Fibroblast of skin of scalp (primary cell): Measurements from ENCODE around the gene MEG3.
"Not testable (repeated sequence)": the region's sequence is repeated elsewhere in the genome, so short reads cannot be mapped to it uniquely, and the experiment has no call there.

Source experiments
- DNase-seq: peaks from one replicate; pipeline ENCODE4 v3.0.0-alpha.2; 2013

Gene MEG3

GRCh38 chr14:100789460-100790417 lies 36.2 kb upstream of the MEG3 start:
- no peak for DNase-seq

DNA sequence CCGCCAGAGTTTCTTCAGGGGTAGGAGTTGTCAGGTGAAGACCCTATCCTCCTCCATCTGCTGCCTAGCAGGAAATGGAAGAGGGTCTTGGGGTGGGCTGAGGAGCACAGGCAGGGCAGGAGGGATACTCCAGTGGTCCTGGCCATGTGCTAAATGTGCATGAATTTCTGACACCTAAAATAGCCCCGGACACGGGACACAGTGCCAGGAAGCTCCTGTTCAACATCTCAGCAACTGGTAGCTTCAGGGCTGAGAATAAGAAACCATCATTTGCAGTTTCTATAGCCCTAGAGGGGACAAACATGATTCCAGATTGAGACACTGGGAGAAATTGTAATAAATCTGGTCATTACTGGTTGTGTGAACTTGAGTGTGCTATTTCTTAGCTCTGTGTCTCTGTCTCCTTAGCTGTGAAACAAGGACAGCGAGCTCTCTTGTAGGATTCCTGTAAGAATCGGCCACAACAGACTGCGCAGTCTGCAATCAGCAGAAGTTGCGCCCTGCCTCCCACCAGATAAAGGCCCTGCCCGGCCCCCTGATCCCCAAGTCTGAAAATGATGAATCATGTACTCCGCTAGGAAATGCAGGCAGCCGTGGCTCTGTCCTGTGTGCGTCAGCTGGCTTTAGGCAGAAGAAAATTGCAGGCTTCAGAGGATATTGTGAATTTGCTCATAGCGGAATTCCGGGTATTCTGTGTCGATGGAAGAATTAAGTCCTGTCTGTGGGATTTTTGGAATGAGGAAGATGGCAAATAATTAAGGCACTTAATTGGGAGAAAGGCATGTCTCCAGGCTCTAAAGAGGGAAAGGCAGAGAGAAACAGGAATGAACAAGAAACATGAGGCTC lies 35.2 kb upstream of the MEG3 start:
- DNase-seq: peak; percentile 62

DNA sequence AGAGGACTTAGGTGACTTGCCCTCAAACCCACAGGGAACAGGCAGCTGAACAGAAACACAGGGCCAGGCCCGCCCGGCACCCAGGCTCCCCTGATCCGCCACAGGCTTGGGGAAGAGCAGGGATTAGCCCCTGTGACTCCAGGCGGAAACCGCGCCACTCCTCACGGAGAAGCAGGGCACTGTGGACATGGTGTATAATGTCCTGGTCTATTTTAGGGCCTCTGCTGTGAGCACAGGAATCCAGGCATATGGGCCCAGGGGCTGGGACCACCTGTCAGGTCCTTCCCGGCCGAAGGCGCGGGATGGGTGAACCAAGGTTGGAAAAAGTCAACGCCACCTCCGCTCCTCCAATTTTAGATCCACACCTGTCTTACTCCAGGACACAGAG lies 34.6 kb upstream of the MEG3 start:
- DNase-seq: no peak

DNA sequence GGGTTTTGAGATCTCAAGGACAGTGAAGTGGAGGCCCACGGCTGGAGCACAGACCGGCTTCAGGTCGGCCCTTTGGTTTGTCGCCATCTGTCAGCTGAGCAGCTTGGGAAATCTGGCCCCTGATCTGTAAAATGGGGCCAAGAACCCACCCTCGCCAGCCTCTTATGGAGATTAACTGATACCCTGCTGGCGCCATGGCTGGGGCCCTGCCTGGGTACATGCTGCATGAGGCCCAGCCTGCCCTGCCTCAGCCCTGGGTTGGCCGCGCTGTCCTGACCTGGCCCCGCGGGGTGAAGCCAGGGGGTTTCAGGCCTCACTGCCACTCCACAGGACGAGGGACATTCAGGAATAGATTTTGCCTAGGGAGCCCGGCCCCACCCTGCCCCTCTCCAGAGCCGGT lies 33.9 kb upstream of the MEG3 start:
- DNase-seq: no peak

DNA sequence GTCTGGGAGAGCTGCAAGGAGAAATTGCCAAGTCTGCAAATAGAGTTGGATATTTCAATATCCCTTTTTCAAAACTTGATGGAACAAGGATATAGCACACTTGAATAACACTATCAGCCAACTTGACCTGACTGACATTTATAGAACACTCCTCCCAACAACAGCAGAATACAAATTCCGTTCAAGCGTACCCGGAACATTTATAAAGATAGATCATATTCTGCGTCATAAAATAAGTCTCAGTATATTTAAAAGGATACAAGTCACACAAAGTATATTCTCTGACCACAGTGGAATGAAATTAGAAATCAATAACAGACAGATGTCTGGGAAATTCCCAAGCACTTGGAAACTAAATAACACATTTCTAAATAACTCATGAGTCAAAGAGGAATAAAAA lies 29.0 kb upstream of the MEG3 start:
- peak; percentile 18 for DNase-seq

GRCh38 chr14:100800041-100800440 lies 25.9 kb upstream of the MEG3 start:
- no peak for DNase-seq

DNA sequence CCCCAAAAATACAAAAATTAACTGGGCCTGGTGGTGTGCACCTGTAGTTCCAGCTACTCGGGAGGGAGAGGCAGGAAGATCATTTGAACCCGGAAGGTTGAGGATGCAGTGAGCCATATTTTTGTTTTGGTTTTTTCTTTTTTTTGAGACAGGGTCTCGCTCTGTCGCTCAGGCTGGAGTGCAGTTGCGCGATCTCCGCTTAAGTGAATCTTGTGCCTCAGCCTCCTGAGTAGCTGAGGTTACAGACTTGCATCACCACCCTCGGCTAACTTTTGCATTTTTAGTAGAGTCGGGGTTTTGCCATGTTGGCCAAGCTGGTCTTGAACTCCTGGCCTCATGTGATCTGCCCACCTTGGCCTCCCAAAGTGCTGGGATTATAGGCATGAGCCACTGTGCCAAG lies 24.5 kb upstream of the MEG3 start:
- DNase-seq: not testable (repeated sequence)

DNA sequence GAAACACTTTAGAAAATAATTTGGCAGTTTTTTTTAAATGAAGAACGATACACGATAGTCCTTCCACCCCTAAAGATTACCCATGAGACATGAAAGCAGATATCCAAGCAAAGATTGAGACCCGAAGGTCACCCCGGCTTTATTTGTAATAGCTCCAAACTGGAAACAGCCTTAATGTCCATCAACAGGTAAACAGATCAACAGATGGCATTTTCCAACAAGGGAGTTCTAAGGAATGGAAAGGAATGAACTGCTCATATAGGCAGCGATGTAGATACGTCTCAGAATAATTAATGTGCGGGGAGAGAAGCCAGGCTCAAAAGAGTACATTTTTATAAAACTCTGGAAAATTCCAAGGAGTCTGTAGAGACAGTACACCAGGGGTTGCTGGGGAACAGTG lies 23.7 kb upstream of the MEG3 start:
- DNase-seq: no peak

DNA sequence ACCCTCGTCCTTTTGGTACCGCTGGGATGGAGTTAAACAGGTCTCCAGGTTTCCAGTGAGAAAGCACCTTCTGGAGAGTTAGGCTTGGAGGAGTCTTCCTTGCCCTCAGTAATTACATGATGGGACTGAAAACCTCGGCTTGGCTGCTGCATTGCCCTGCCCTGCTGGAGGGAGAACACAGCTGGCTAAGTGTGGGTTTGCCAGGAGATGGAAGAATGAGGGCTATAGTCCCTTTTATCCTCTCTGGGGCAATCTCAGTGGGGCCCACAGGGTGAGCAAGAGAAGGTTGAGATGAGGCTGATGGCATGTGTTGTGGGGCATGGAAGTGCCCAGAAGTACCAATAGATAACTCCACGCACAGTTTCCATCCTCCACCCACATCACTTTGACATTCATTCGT lies 23.2 kb upstream of the MEG3 start:
- no peak for DNase-seq

- no peak for DNase-seq
These were observed 22.7 kb upstream of the MEG3 start for GRCh38 chr14:100803226-100803625.

DNA sequence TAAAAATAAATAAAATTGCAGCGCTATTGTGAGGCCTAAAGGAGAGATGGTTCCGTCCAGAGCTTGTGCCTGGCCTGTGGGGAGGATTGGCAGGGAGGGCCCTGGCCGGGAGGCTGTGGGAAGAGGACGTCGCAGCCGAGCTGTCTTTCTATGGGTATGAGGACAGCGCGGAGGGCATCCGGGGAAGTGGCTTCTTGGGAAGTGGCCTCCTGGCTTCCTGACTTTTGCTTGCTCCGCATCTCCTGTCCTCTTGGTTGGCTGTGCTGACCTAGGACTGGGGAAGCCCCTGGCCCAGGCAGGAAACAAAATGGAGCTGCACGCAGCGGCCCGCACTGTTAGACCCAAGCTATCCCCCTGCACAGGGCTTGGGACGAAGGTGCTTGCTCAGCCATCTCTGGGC lies 22.2 kb upstream of the MEG3 start:
- no peak for DNase-seq

- DNase-seq: no peak
These were observed 21.8 kb upstream of the MEG3 start for GRCh38 chr14:100804138-100804537.

GRCh38 chr14:100804558-100805309 lies 21.2 kb upstream of the MEG3 start:
- no peak for DNase-seq

DNA sequence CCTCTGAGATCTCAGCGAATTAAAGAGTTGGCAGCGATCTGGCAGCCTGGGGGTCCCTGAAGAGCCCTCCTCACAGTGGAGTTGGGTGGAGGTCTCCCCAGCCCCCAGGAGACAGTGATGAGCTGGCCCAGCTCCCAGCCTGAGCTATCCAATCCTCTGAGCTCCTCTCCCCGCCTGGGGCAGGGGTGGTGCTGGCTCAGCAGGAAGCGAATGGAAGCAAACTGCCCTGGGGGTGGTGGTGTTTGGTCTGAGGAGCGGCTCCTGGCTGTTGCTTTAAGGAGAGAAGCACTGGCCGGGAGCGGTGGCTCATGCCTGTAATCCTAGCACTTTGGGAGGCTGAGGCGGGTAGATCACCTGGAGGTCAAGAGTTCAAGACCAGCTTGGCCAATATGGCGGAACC lies 19.5 kb upstream of the MEG3 start:
- no peak for DNase-seq

DNA sequence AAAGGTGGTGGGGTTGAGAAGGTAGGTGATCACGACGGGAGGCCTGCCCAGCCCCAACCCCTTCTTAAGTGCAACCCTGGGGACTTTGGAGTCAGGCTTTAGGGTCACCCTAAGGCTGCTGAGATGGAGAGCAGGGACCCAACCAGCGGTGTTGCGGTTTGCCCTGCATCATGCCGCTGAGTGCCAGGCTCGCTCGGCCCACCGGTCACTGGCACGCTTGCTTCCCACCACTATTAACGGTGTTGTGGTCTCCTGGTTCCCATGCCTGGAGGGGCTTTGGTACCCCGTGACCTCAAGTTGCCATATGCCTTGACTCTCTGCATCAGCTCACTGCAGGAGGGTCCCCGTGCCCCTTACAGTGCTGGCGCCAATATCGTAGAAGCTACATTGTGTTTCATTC lies 18.4 kb upstream of the MEG3 start:
- DNase-seq: no peak

DNA sequence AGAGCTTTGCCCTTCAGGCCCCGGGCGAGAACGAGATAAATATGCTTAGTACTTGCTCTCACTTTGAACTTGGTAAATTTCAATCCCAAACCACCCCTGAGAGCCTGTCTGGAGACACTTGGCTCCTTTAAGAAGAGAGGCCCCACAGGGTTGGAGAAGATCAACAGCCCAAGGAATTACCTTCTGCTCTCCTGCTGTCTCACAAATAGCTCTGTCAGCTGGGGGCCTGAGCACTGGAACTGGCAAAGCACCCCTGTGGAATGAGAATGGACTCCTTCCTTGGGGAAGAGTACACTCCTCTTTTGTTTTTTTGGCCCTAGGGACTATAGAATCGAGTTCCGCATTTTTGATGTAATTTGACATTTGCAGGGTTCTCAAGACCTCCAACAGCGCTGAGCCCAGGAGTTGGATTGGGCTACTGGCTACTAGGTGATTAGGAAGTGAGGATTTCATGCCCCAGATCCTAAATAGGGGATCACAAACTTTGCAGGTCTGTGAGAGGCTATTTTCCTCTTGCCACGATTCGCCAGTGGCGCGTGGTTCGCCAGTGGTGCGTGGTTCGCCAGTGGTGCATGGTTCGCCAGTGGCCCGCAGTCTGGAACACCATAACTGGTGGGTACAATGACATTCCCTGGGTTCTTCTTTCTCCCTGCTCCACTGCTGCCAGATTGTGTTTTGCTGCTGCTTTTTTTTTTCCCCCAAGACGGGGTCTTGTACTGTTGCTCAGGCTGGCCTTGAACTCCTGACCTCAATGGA lies 17.8 kb upstream of the MEG3 start:
- DNase-seq: no peak

GRCh38 chr14:100810435-100810834 lies 15.5 kb upstream of the MEG3 start:
- no peak for DNase-seq

- DNase-seq: peak; percentile 57
These were observed 15.0 kb upstream of the MEG3 start for GRCh38 chr14:100810861-100811461.

DNA sequence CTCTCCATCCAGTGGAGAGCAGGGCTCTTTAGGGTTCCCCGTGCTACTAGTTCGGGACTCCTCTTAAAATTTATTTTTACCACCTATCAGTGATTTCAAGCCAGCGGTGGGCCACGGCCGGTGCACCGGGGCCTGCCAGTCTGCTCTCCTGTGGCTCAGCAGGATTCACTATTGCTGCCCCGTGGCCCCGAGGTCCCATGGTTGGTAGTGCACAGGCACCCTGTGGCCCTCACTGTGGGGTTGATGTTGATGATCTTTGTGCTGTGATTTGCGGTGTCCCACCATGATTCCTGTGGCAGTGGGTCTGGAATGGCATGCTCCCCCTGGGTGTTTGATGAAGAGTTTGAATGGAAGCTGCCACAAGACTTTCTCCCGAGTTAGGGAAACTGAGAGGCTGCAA lies 12.6 kb upstream of the MEG3 start:
- DNase-seq: no peak

DNA sequence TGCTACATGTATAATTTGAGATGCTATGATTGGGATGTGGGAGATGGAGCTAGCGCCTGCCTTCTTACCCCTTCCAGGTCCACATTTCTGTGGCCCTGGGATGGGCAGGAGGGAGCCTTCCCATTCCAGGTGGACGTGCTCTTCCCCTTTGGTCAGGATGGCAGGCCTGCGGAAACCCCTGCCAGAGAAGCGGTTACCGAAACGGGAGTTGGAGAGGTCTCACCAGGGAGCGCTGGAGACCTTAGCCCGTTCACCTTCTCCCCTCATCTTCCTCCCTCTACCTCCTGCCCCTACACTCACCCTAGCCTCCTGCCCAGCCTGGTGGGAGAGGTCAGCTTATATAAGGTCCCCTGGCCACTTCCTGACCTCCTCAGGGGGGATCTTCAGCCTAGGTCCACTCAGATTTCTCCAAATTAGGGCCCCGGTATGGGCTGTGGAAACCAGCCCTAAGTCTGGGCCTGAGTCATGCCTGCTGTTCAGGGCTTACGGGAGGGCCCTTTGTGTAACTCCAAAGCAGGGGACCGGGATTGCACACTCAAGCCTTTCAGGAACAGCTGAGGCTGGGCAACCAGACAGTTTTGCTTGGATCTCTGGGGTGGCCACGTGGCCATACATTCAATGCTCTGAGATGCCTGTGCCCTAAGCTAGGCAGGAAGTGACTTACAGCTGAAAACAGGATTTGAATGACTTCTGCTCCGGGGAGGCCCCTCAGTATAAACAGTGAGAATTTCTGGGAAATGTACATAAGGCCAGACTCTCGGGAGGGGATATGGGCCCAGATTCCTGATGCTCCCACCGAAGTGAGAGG lies 10.2 kb upstream of the MEG3 start:
- peak; percentile 89 for DNase-seq
